HEK293T (cell line): ENCODE measurements around the gene SLCO1B1.
"Not testable (repeated sequence)": the region's sequence is repeated elsewhere in the genome, so short reads cannot be mapped to it uniquely, and the experiment has no call there.

Source experiments
- CTCF ChIA-PET: fragments of 350-600 bp; formaldehyde crosslinking; extraction: SDS; loops from one replicate; lab custom pipeline; 2021; ENCODE audit warnings: antibody characterized with exemption, inconsistent platforms; lab: Yijun Ruan, JAX
- POLR2A ChIA-PET: fragments of 350-600 bp; formaldehyde crosslinking; extraction: SDS; loops from one replicate; lab custom pipeline; 2020; ENCODE audit warnings: antibody characterized with exemption, inconsistent platforms; lab: Yijun Ruan, JAX
- DNase-seq: peaks from one replicate; pipeline ENCODE4 v3.0.0; 2012; ENCODE audit warnings: mixed read lengths; ENCODE audit errors: extremely low spot score
- ARNT ChIP-seq: fragments of 450-650 bp; IDR thresholded peaks from 2 replicates; pipeline ENCODE4 v1.6.1; 2017; ENCODE audit warnings: mild to moderate bottlenecking
- BHLHE40 ChIP-seq: fragments of 450-650 bp; IDR thresholded peaks from 2 replicates; pipeline ENCODE4 v1.6.1; 2016; ENCODE audit warnings: mild to moderate bottlenecking, moderate library complexity, borderline replicate concordance
- CTBP1 ChIP-seq: fragments of 450-650 bp; IDR thresholded peaks from 2 replicates; pipeline ENCODE4 v1.6.1; 2016; ENCODE audit warnings: borderline replicate concordance
- ELF4 ChIP-seq: fragments of 450-650 bp; IDR thresholded peaks from 2 replicates; pipeline ENCODE4 v1.6.1; 2017; ENCODE audit warnings: antibody characterized with exemption
- FOXA1 ChIP-seq: fragments of 450-650 bp; IDR thresholded peaks from 2 replicates; pipeline ENCODE4 v1.6.1; 2016; ENCODE audit warnings: mild to moderate bottlenecking
- FOXK2 ChIP-seq: fragments of 450-650 bp; IDR thresholded peaks from 2 replicates; pipeline ENCODE4 v1.6.1; 2016; ENCODE audit warnings: mild to moderate bottlenecking
- FOXM1 ChIP-seq: fragments of 450-650 bp; IDR thresholded peaks from 2 replicates; pipeline ENCODE4 v1.6.1; 2017; ENCODE audit warnings: mild to moderate bottlenecking, borderline replicate concordance
- HDGF ChIP-seq: fragments of 450-650 bp; IDR thresholded peaks from 2 replicates; pipeline ENCODE4 v1.6.1; 2017; ENCODE audit warnings: antibody characterized with exemption, borderline replicate concordance
- L3MBTL2 ChIP-seq: fragments of 450-650 bp; conservative IDR thresholded peaks from 2 replicates; pipeline ENCODE4 v1.6.1; 2016; ENCODE audit warnings: mild to moderate bottlenecking
- LEF1 ChIP-seq: fragments of 450-650 bp; IDR thresholded peaks from 2 replicates; pipeline ENCODE4 v1.6.1; 2017; ENCODE audit warnings: mild to moderate bottlenecking, borderline replicate concordance
- NFRKB ChIP-seq: fragments of 450-650 bp; IDR thresholded peaks from 2 replicates; pipeline ENCODE4 v1.6.1; 2016; ENCODE audit warnings: mild to moderate bottlenecking, moderate library complexity
- SP1 ChIP-seq: fragments of 450-650 bp; IDR thresholded peaks from 2 replicates; pipeline ENCODE4 v1.6.1; 2017
- SUZ12 ChIP-seq: fragments of 450-650 bp; IDR thresholded peaks from 2 replicates; pipeline ENCODE4 v1.6.1; 2016; ENCODE audit warnings: mild to moderate bottlenecking
- TARDBP ChIP-seq: fragments of 450-650 bp; IDR thresholded peaks from 2 replicates; pipeline ENCODE4 v1.6.1; 2016
- ZNF384 ChIP-seq: fragments of 450-650 bp; IDR thresholded peaks from 2 replicates; pipeline ENCODE4 v1.6.1; 2016
- TF ChIP-seq, protein P1 (sequence below): fragments of 450-650 bp; IDR thresholded peaks from 2 replicates; pipeline ENCODE4 v1.6.1; 2016

SLCO1B1 gene

DNA sequence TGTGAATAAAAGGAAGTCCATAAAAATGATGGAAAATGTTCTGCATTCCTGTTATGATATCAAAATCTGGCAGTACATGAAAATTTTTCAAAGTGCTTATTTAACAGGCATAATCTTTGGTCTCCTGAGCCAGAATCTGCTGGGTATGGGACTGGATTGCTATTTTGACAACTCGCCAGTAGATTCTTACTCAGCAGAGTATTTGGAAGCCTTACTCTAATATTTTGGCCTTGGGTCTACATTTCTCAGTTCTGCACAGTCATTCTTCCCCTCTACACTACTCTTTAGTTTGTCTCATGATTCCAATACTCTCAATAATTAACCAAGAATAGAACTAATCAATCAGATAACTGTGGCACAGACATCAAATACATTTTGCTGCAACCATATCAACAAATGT, 1.1 kb upstream of the SLCO1B1 start:
- ChIA-PET CTCF (no interaction called here), POLR2A (no interaction called here)
- DNase-seq: no peak
- TF ChIP-seq L3MBTL2 (no peak), LEF1 (no peak), TARDBP (no peak), FOXK2 (no peak), NFRKB (no peak), BHLHE40 (no peak), FOXA1 (no peak), SUZ12 (no peak), ARNT (no peak), CTBP1 (no peak), FOXM1 (no peak), ZNF384 (no peak), HDGF (no peak)
- TF ChIP-seq, protein P1, sequence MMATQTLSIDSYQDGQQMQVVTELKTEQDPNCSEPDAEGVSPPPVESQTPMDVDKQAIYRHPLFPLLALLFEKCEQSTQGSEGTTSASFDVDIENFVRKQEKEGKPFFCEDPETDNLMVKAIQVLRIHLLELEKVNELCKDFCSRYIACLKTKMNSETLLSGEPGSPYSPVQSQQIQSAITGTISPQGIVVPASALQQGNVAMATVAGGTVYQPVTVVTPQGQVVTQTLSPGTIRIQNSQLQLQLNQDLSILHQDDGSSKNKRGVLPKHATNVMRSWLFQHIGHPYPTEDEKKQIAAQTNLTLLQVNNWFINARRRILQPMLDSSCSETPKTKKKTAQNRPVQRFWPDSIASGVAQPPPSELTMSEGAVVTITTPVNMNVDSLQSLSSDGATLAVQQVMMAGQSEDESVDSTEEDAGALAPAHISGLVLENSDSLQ: no peak

DNA sequence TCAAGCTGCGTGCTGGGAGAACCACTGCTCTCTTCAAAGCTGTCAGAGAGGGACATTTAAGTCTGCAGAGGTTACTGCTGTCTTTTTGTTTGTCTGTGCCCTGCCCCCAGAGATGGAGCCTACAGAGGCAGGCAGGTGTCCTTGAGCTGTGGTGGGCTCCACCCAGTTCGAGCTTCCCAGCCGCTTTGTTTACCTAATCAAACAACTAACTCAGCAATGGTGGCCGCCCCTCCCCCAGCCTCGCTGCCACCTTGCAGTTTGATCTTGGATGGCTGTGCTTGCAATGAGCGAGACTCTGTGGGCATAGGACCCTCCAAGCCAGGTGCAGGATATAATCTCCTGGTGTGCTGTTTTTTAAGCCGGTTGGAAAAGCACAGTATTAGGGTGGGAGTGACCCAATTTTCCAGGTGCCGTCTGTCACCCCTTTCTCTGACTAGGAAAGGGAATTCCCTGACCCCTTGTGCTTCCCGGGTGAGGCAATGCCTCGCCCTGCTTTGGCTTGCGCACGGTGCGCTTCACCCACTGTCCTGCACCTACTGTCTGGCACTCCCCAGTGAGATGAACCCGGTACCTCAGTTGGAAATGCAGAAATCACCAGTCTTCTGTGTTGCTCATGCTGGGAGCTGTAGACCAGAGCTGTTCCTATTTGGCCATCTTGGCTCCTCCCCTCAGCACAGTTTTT, 6.5 kb downstream of the SLCO1B1 start:
- DNase-seq, POLR2A ChIA-PET, CTCF ChIA-PET: not testable (repeated sequence)

DNA sequence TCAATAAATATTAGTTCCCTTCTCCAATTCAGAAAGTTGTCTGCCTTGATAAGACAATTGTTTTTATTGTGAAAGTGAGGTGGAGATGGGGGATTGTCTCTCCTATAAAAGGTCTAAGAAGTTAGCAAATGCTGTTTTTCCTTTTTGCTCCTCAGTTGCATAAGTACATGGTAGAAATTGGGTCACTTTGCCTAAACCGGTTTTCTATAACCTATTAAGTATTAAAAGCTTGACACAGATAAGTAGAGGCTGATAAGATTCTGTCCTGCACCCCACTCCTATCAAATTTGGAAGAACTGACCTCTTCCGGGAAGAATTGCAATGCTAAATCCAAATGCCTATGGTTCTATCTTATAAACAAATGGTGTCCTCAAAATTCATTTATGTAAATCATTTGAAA, 7.0 kb downstream of the SLCO1B1 start:
- CTCF ChIA-PET: no interaction called here
- TF ChIP-seq BHLHE40 (no peak), FOXK2 (no peak), LEF1 (no peak), CTBP1 (no peak), NFRKB (no peak)
- DNase-seq: no peak
- POLR2A ChIA-PET: no interaction called here

DNA sequence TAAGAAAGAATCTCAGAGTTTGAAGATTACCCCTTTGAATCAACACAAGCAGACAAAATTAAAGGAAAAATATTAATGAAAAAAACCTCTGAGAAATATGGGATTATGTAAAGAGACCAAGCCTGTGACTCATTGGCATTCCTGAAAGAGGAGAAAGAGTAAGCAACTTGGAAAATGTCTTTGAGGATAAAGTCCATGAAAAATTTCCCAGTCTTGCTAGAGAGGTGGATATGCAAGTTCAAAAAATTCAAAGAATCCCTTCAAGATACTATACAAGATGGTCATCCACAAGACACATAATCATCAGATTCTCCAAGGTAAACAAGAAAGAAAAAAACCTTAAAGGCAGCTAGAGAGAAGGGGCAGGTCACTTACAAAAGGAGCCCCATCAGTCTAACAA, 13.3 kb downstream of the SLCO1B1 start:
- TF ChIP-seq HDGF (no peak), LEF1 (no peak), L3MBTL2 (no peak), CTBP1 (no peak), NFRKB (no peak), SP1 (no peak), ELF4 (no peak), ARNT (no peak), SUZ12 (no peak), FOXA1 (no peak), FOXK2 (no peak), TARDBP (no peak), FOXM1 (no peak), BHLHE40 (no peak), ZNF384 (no peak)
- TF ChIP-seq, protein P1: no peak
- POLR2A ChIA-PET: no interaction called here
- CTCF ChIA-PET: no interaction called here
- no peak for DNase-seq

DNA sequence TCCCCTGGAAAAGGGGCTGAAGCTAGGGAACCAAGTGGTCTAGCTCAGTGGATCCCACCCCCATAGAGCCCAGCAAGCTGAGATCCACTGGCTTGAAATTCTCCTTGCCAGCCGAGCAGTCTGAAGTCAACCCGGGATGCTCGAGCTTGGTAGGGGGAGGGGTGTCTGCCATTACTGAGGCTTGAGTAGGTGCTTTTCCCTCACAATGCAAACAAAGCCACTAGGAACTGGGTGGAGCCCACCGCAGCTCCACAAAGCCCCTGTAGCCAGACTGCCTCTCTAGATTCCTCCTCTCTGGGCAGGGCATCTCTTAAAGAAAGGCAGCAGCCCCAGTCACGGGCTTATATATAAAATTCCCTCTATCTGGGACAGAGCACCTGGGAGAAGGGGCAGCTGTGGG, 18.9 kb downstream of the SLCO1B1 start:
- POLR2A ChIA-PET, CTCF ChIA-PET: not testable (repeated sequence)

DNA sequence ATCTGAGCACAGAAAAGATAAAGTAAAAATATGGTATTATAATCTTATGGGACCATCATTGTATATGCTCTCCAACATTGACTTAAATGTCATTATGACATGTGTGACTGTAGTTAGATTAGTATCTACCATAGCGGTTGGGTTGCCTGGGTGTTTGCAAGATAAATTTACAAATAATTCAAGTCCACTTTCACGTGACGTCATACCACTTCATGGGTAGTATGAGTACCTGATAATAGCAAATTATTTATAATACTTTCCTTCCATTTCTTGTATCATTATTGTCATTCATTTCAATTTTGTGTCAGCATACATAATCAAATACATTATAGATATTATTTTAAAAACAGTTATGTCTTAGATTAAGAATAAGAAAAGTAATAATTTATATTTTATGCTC, 20.2 kb downstream of the SLCO1B1 start:
- POLR2A ChIA-PET: no interaction called here
- TF ChIP-seq FOXA1 (no peak), L3MBTL2 (no peak), FOXM1 (no peak)
- no peak for DNase-seq
- CTCF ChIA-PET: no interaction called here

More for the DNA sequence above, 18.9 kb downstream of the SLCO1B1 start:
- not testable (repeated sequence) for DNase-seq

DNA sequence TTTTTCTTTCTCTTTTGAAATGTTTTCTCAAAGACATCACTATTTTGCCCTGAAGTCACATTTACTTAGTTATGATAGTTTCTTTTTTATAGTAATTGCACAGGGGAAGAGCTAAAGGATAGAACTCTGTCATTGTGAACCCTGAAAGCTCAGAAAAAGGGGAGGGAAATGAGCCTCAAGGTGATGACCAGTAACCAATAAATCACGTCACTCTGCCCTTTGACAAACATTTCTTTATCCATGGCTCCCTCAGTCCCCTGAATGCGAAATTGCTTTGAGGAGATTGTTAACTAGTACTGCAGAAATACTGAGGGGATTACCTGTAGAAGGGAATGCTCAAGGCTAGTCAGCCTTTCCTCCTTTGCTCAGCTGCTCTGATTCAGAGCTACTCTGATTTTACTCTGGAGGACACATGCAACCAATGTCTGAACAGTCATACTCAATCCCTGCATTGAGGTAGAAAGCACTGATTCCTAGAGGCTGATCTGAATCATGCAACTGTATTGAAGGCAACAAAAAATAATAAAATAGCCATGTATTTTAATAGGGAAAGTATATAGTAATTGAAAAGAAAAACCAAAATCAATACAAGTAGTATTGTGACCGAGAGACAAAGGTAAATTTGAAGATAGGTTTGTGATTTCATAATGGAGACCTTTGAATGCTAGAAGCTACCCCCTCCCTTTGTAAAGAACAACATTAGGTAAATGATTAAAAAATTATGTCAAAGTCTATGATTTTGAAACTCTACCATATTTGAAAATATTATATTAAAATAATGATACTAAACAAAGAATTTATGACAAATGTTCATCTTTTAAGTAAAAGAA, 24.7 kb downstream of the SLCO1B1 start:
- TF ChIP-seq NFRKB: no peak
- TF ChIP-seq HDGF: no peak
- TF ChIP-seq, protein P1: no peak
- no peak for TF ChIP-seq L3MBTL2
- TF ChIP-seq BHLHE40: no peak
- no peak for TF ChIP-seq FOXK2
- no peak for TF ChIP-seq SUZ12
- no peak for TF ChIP-seq SP1
- no peak for TF ChIP-seq FOXA1
- TF ChIP-seq FOXM1: no peak
- no peak for TF ChIP-seq ZNF384
- TF ChIP-seq ARNT: no peak
- TF ChIP-seq TARDBP: no peak
- no peak for TF ChIP-seq LEF1
- TF ChIP-seq CTBP1: no peak
- no peak for TF ChIP-seq ELF4
- ChIA-PET CTCF (no interaction called here), POLR2A (no interaction called here)
- DNase-seq: no peak
